GM12865 (cell line): Measurements from ENCODE around the gene LZTS2.

Experiments
- DNase-seq: peaks from one replicate; pipeline ENCODE4 v3.0.0; 2010; ENCODE audit warnings: low read depth
- H3K4me3 ChIP-seq: 2 replicates; pipeline ENCODE4 v1.5.1; 2011; ENCODE audit warnings: mild to moderate bottlenecking, low read depth, low read length, control low read depth
- CTCF ChIP-seq: IDR thresholded peaks from 2 replicates; pipeline ENCODE4 v1.5.1; 2011; ENCODE audit warnings: low read length, control low read depth, low read depth, inconsistent platforms; ENCODE audit not compliant: insufficient read depth; ENCODE audit errors: missing control alignments

LZTS2 gene

GRCh38 chr10:101005361-101005760 lies 5.8 kb downstream of the LZTS2 start:
- no peak for DNase-seq
- TF ChIP-seq CTCF = no peak
- H3K4me3 ChIP-seq = no peak overlapping the region

DNA sequence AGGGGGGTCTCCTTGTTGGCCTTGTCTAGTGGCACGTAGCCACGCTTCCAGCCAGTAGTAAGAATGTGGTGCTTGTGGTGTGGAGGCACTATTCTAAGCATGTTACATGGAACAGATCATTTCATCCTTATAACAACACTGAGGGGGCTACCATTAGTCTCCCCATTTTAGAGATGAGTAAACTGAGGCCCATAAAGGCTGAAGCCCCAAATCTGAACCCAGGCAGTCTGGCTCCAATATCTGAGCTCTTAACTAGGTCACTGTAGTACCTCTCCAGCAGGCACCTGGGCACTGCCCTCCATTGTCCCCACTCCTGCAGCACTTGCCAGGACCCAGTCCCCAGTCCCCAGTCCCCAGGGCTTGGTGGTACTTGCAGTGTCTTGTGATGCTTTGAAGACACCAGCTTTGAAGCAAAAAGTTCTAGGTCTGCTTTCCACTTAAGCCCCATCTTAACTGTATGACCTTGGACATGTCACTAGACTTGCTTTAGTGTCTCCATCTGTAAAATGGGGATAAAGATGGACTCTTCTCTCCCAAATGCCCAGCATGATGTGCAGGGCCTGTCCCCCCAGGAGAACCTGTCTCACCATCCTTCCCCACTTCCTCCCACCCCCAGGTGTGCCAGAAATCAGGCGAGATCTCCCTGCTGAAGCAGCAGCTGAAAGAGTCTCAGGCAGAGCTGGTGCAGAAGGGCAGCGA lies 6.4 kb downstream of the LZTS2 start:
- H3K4me3 ChIP-seq = no peak overlapping the region
- TF ChIP-seq CTCF = no peak
- no peak for DNase-seq

- DNase-seq = no peak
- no peak for TF ChIP-seq CTCF
- H3K4me3 ChIP-seq = no peak overlapping the region
Measured at GRCh38 chr10:101006593-101007098, 7.0 kb downstream of the LZTS2 start.

- no peak for DNase-seq
- H3K4me3 ChIP-seq = no peak overlapping the region
- TF ChIP-seq CTCF = no peak
Measured at GRCh38 chr10:101007099-101007711, 7.6 kb downstream of the LZTS2 start.

DNA sequence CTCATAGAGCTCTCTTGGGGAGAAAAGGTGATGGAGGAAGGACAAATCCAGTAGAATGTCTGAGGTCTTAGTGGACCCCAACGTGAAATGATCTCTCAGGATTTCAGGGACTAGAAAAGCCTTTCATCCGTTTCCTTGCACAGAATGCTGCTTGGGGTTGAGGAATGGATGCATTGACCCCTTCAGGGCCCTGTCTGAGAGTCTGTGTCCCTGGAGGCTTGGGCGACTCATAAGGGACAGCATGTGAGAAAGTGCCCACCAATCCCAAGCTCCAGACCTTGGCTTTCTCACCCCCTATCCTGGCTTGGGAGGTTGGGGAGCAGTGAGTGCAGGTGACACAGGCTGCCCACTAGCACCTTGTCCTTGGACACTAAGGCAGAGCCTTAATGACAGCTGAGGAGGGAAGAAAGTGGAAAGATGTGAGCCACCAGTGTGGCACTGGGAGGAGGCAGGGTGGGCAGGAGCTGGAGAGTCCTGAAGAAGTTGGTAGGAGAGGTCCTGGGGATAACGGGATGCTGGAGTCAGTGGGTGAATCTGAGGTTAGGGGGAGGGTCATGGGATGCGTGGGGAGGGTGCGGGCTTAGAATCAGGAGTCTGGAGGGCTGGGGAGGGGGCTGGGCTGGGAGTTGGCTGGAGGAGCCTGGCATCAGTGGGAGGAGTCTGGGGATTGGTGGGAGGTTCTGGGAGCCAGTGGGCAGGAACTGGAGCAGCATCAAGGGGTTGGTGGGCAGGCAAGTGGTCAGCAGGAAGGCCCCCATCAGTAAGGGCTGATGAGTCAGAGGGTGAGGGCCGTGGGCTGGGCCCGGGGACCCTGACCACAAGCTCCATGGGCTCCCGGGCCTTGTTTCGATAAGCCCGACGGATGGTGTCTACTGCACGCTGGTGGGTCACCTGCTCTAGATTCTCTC lies 8.6 kb downstream of the LZTS2 start:
- no peak for DNase-seq
- no peak for TF ChIP-seq CTCF
- no peak overlapping the region for H3K4me3 ChIP-seq

DNA sequence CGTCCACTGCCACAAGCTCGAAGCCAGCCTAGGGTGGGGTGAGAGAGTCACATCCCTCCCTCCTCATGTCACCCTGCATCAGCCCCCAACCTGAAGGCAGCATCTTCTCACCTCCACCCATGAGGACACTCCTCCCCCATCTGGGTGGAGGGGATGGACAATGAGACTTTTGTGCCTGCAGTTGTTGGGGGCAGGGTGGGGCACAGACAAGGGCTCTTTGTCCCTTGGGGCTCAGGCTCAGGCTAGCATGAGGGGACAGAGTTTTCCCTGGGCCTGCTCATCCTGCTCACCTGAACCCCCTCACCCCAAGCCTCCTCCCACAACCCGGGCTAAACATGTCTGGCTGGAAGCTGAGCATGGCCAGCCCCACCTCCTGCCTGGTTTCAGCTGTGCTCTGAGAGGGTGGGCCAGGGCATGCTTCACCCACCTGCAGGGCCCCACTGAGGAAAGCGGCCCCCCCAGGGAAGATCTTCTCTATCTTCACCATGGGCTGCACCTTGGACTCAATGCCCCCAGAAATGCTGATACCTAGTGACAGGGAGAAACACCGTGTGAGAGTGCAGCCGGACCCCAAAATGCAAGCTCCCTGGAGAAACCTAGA lies 9.3 kb downstream of the LZTS2 start:
- DNase-seq = no peak
- no peak for TF ChIP-seq CTCF
- H3K4me3 ChIP-seq = no peak overlapping the region
